ENCODE results near the gene CDK7. TPM values are rescaled to one million over a fixed set of nuclear protein-coding genes. Genes with fewer than 3 reads are reported as not detected.

CDK7 gene
- total RNA-seq, 2 experiments from 2014 or later, result 40.6 to 46.2 TPM

GRCh38 chr5:69276422-69277174, 41.9 kb downstream of the CDK7 start:
- ChIA-PET POLR2A (no interaction called here), CTCF (interaction anchor here (0.7 kb wide), 1 partner anchor 12 kb away, joined by 3 read pairs; no protein-coding TSS in a partner anchor)
- no peaks in the 10 kb centered on the region for H3K9me3 Mint-ChIP-seq
- H3K4me3 Mint-ChIP-seq, result no peak overlapping the region
- no peak for TF ChIP-seq CTCF (IDR thresholded peaks at IDR 0.05)
- peaks cover 3% of the 10 kb centered on the region for H3K4me1 Mint-ChIP-seq (ENCODE audit: low read depth)
- H3K27ac Mint-ChIP-seq, result no peak overlapping the region
- ATAC-seq (no peak), DNase-seq (no peak)
- peaks cover 24% of the 10 kb centered on the region for H3K36me3 Mint-ChIP-seq (ENCODE audit: low read depth)
- no peaks in the 10 kb centered on the region for H3K27me3 Mint-ChIP-seq
- intact Hi-C loops (cut with micrococcal nuclease), result no loop called here

GRCh38 chr5:69279517-69279916, 44.8 kb downstream of the CDK7 start:
- no peaks in the 10 kb centered on the region for H3K4me1 Mint-ChIP-seq (ENCODE audit: low read depth)
- H3K4me3 Mint-ChIP-seq, result no peak overlapping the region
- ChIA-PET POLR2A (interaction anchor here (0.9 to 1.2 kb wide), 2 partner anchors 9 to 16 kb away, joined by 3 read pairs; no protein-coding TSS in a partner anchor), CTCF (interaction anchor here (1.7 kb wide), 1 partner anchor 10 kb away, joined by 4 read pairs; no protein-coding TSS in a partner anchor)
- H3K36me3 Mint-ChIP-seq (ENCODE audit: low read depth), result peaks cover 17% of the 10 kb centered on the region
- ATAC-seq (no peak), DNase-seq (no peak)
- intact Hi-C loops (cut with micrococcal nuclease), result no loop called here
- H3K27me3 Mint-ChIP-seq, result no peaks in the 10 kb centered on the region
- H3K27ac Mint-ChIP-seq, result no peak overlapping the region
- no peak for TF ChIP-seq CTCF (IDR thresholded peaks at IDR 0.05)
- H3K9me3 Mint-ChIP-seq, result no peaks in the 10 kb centered on the region

DNA sequence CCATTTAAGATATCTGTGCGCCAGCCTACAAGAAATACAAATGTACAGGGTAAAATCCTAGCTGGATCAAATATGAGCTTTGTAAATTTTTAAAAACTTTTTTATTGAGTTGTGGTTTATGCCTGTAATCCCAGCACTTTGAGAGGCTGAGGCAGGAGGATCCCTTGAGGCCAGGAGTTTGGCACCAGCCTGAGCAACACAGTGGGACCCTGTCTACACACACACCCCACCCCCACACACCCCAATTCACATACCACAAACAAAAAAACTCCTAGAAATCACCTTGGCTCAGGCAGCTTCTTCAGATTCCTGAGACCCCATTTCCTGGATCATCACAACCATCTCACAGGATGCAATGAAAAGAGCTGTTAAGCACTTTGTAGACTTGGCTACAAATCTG, 46.4 kb downstream of the CDK7 start:
- no peak for TF ChIP-seq CTCF (IDR thresholded peaks at IDR 0.05)
- peaks cover 18% of the 10 kb centered on the region for H3K36me3 Mint-ChIP-seq (ENCODE audit: low read depth)
- no peak for DNase-seq
- POLR2A ChIA-PET, result no interaction called here
- intact Hi-C loops (cut with micrococcal nuclease), result no loop called here
- no peak overlapping the region for H3K4me3 Mint-ChIP-seq
- CTCF ChIA-PET, result interaction anchor here (0.9 to 1.4 kb wide), 2 partner anchors 38 to 238 kb away, joined by 3 to 4 read pairs; no protein-coding TSS in a partner anchor
- no peak for ATAC-seq
- H3K4me1 Mint-ChIP-seq (ENCODE audit: low read depth), result no peaks in the 10 kb centered on the region
- H3K27ac Mint-ChIP-seq, result no peak overlapping the region
- H3K27me3 Mint-ChIP-seq, result no peaks in the 10 kb centered on the region
- H3K9me3 Mint-ChIP-seq, result no peaks in the 10 kb centered on the region

DNA sequence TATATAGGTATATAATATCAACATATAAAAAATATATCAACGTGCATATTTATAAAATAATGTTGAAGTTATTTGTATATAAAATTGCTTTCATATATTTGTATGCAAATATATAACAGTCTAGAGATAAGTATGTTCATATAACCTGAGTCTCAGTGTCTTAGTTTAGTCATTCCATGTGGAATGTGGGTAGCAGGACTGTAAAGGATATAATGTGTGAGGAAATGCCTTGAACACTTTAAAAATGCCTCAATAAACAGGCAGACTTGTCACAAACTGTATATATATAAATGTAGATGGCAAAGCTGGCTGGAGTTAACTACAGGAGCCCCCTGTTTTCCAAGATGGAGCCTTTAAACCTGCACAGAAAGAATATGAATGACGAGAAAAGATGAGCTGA, 49.5 kb downstream of the CDK7 start:
- POLR2A ChIA-PET, result no interaction called here
- DNase-seq (no peak), ATAC-seq (no peak)
- CTCF ChIA-PET, result interaction anchor here (1.1 kb wide), 1 partner anchor 13 kb away, joined by 3 read pairs; no protein-coding TSS in a partner anchor
- Mint-ChIP-seq H3K9me3 (no peaks in the 10 kb centered on the region), H3K36me3 (ENCODE audit: low read depth) (peaks cover 7% of the 10 kb centered on the region), H3K4me3 (no peak overlapping the region), H3K27ac (no peak overlapping the region), H3K4me1 (ENCODE audit: low read depth) (no peaks in the 10 kb centered on the region), H3K27me3 (no peaks in the 10 kb centered on the region)
- no peak for TF ChIP-seq CTCF (IDR thresholded peaks at IDR 0.05)
- intact Hi-C loops (cut with micrococcal nuclease), result no loop called here

DNA sequence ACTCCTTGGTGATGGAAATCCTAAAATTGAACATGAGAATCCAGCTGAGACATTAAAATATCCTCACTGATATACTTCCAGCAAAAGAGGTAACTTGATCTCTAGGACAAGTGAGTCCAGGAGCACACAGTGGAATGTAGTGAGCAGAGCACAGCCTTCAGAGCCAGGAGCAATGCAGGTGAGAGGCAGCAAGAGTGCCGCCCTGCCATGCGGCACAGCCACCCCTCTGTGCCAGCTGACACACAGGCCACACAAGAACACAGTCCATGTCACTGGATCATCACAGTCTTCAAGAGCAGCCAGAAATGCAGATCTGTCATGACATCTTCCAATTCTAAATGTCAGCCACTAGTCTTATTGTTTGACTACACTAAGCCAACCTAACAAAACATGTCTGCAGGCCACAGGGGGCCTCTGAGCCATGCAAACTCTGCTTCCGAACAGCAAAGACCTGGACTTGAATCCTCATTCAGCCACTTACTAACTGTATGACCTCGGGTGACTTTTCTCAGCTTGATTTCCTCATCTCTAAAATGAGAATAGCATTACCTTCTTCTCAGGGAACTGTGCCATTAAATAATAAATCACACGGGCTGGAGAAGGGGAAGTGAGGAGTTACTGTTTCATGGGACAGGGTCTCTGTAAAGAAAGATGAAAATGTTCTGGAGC, 50.9 kb downstream of the CDK7 start:
- no peak overlapping the region for H3K4me3 Mint-ChIP-seq
- ChIA-PET CTCF (interaction anchor here (1.1 kb wide), 1 partner anchor 14 kb away, joined by 3 read pairs; no protein-coding TSS in a partner anchor), POLR2A (no interaction called here)

More for the DNA sequence above, 50.9 kb downstream of the CDK7 start:
- Mint-ChIP-seq H3K4me1 (ENCODE audit: low read depth) (no peaks in the 10 kb centered on the region), H3K36me3 (ENCODE audit: low read depth) (peaks cover 3% of the 10 kb centered on the region), H3K27ac (no peak overlapping the region), H3K9me3 (no peaks in the 10 kb centered on the region), H3K27me3 (no peaks in the 10 kb centered on the region)
- no peak for ATAC-seq
- TF ChIP-seq CTCF (IDR thresholded peaks at IDR 0.05), result no peak
- DNase-seq, result no peak
- intact Hi-C loops (cut with micrococcal nuclease), result no loop called here
